ENCODE measurements around the gene CYP2S1. TPM values are rescaled to one million over a fixed set of nuclear protein-coding genes. Genes with fewer than 3 reads are reported as not detected.

CYP2S1 gene
- total and polyA plus RNA-seq, 2 of the 4 experiments (the other 2 are of a cell fraction): 0.54 to 2.1 TPM

DNA sequence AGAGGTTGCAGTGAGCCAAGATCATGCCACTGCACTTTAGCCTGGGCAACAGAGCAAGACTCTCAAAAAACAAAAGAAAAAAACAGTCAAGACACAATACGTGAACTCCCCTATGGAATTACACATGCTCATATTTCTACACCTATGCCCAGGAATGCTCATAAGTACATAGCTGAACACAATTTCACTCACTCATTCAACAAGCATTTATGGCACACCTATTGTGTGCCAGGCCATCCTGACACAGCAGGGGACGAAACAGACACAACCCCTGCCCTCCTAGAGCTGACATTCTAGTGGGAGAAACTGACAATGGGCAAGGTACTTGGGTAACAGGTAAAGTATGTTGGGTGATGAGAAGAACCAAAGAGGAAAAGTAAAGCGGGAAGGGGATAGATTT, 35.5 kb downstream of the CYP2S1 start:
- Histone ChIP-seq H2BK120ac (ENCODE audit: low read depth, low read length) (no peak overlapping the region), H3K9ac (ENCODE audit: low read depth, low read length) (no peak overlapping the region), H2AK5ac (ENCODE audit: low read depth, low read length) (no peak overlapping the region), H4K20me1 (ENCODE audit: insufficient read depth, low read length) (peaks cover 44% of the 10 kb centered on the region), H2AK9ac (replicated peaks; ENCODE audit: low read depth, low read length, poor library complexity) (no peak overlapping the region), H2BK5ac (ENCODE audit: low read depth, low read length, poor library complexity, severe bottlenecking) (peak overlapping the region; percentile 66), H3K27ac (ENCODE audit: insufficient read depth, low read length) (0 out of 2 replicates have a peak overlapping the region, but pooled peaks have one; percentile 14), H3K36me3 (ENCODE audit: control insufficient read depth, insufficient read depth, low read length) (peaks cover 56% of the 10 kb centered on the region), H3K4me3 (ENCODE audit: insufficient read depth, low read depth, low read length) (no peak overlapping the region), H3K27me3 (ENCODE audit: control insufficient read depth, insufficient read depth, low read length) (no peaks in the 10 kb centered on the region), H3K4me1 (ENCODE audit: control insufficient read depth, insufficient read depth, low read length) (peaks cover 25% of the 10 kb centered on the region), H4K5ac (ENCODE audit: low read depth, low read length) (peak overlapping the region; percentile 18; the same call in 1 of the 2 replicates), H3K23ac (ENCODE audit: low read depth, low read length) (peak overlapping the region; percentile 75), H2BK15ac (ENCODE audit: low read depth, low read length) (no peak overlapping the region), H4K91ac (ENCODE audit: insufficient read depth, low read depth, low read length) (no peak overlapping the region), H4K8ac (ENCODE audit: low read depth in 2 of 2, low read length in 2 of 2) (peak overlapping the region in 1 of 2 experiments; percentile 60; a peak in 1 of 4 replicates), H2BK20ac (ENCODE audit: low read depth, low read length) (no peak overlapping the region), H3K9me1 (ENCODE audit: insufficient read depth, low read length) (peaks cover 27% of the 10 kb centered on the region), H2AFZ (replicated peaks; ENCODE audit: low read length, poor library complexity) (no peak overlapping the region), H3K14ac (replicated peaks; ENCODE audit: low read depth, low read length) (peak overlapping the region; percentile 82), H3K4ac (ENCODE audit: low read depth, low read length) (peak overlapping the region; percentile 78), H3K4me2 (ENCODE audit: low read depth, low read length) (no peak overlapping the region), H3K56ac (ENCODE audit: extremely low read depth, insufficient read depth, low read length) (no peak overlapping the region), H3K9me3 (ENCODE audit: control insufficient read depth, insufficient read depth, low read length) (no peaks in the 10 kb centered on the region), H3K18ac (ENCODE audit: low read depth, low read length) (peak overlapping the region; percentile 22; the same call in 1 of the 2 replicates), H3K79me1 (ENCODE audit: low read depth in 1 of 2, low read length in 2 of 2) (peaks cover 48 to 77% of the 10 kb centered on the region in 2 experiments)
- no TSS peak for BruUV-seq (replicated peaks)
- TF ChIP-seq RCOR1 (IDR thresholded peaks at IDR 0.05; ENCODE audit: insufficient replicate concordance, low read length) (no peak), POLR2A (IDR thresholded peaks at IDR 0.05; ENCODE audit: low read depth, low read length) (no peak; the same call in 1 of the 2 replicates), CEBPB (IDR thresholded peaks at IDR 0.05; ENCODE audit: low read depth, low read length) (no peak), CHD1 (IDR thresholded peaks at IDR 0.05; ENCODE audit: low read depth, low read length) (no peak), MAFK (IDR thresholded peaks at IDR 0.05; ENCODE audit: low read depth, low read length) (no peak), BHLHE40 (IDR thresholded peaks at IDR 0.05; ENCODE audit: low read depth, low read length) (no peak), RAD21 (IDR thresholded peaks at IDR 0.05; ENCODE audit: low read length) (no peak), RFX5 (IDR thresholded peaks at IDR 0.05; ENCODE audit: low read depth, low read length) (no peak), NFE2L2 (IDR thresholded peaks at IDR 0.05; ENCODE audit: low read depth, low read length) (no peak), FOS (IDR thresholded peaks at IDR 0.05; ENCODE audit: low read depth, low read length) (no peak), SMC3 (IDR thresholded peaks at IDR 0.05; ENCODE audit: low read depth, low read length) (no peak), MXI1 (IDR thresholded peaks at IDR 0.05; ENCODE audit: borderline replicate concordance, low read depth, low read length) (no peak), MAZ (IDR thresholded peaks at IDR 0.05; ENCODE audit: borderline replicate concordance, low read depth, low read length) (no peak)
- TF ChIP-seq, protein P1, sequence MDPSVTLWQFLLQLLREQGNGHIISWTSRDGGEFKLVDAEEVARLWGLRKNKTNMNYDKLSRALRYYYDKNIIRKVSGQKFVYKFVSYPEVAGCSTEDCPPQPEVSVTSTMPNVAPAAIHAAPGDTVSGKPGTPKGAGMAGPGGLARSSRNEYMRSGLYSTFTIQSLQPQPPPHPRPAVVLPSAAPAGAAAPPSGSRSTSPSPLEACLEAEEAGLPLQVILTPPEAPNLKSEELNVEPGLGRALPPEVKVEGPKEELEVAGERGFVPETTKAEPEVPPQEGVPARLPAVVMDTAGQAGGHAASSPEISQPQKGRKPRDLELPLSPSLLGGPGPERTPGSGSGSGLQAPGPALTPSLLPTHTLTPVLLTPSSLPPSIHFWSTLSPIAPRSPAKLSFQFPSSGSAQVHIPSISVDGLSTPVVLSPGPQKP (IDR thresholded peaks at IDR 0.05; ENCODE audit: borderline replicate concordance, low read depth, low read length): no peak
- TF ChIP-seq, protein P2, sequence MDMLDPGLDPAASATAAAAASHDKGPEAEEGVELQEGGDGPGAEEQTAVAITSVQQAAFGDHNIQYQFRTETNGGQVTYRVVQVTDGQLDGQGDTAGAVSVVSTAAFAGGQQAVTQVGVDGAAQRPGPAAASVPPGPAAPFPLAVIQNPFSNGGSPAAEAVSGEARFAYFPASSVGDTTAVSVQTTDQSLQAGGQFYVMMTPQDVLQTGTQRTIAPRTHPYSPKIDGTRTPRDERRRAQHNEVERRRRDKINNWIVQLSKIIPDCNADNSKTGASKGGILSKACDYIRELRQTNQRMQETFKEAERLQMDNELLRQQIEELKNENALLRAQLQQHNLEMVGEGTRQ (IDR thresholded peaks at IDR 0.05; ENCODE audit: low read depth, low read length): no peak
- TF ChIP-seq, protein P3, sequence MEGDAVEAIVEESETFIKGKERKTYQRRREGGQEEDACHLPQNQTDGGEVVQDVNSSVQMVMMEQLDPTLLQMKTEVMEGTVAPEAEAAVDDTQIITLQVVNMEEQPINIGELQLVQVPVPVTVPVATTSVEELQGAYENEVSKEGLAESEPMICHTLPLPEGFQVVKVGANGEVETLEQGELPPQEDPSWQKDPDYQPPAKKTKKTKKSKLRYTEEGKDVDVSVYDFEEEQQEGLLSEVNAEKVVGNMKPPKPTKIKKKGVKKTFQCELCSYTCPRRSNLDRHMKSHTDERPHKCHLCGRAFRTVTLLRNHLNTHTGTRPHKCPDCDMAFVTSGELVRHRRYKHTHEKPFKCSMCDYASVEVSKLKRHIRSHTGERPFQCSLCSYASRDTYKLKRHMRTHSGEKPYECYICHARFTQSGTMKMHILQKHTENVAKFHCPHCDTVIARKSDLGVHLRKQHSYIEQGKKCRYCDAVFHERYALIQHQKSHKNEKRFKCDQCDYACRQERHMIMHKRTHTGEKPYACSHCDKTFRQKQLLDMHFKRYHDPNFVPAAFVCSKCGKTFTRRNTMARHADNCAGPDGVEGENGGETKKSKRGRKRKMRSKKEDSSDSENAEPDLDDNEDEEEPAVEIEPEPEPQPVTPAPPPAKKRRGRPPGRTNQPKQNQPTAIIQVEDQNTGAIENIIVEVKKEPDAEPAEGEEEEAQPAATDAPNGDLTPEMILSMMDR (conservative IDR thresholded peaks at IDR 0.05; ENCODE audit: low read depth, low read length): no peak
- ChIA-PET POLR2A (ENCODE audit: unreplicated experiment) (no interaction called here), CTCF (interaction anchor here (0.6 kb wide), 1 partner anchor 274 kb away, joined by 5 read pairs; no protein-coding TSS in a partner anchor)
- intact Hi-C loops (cut with micrococcal nuclease): no loop called here
- DNase-seq (no peak), ATAC-seq (ENCODE audit: low read depth) (no peak)
- in situ Hi-C loops (cut with MboI; ENCODE audit: low sequenced_read_pairs): no loop called here
- dilution Hi-C loops (cut with HindIII; ENCODE audit: low sequenced_read_pairs, unreplicated experiment): no loop called here
- 100% methylated on average over 1 of the region's 3 CpGs; no CpG with 5 or more reads in 1 of the 2 experiments for WGBS, 2 experiments (ENCODE audit: extremely low coverage in 2 of 2, insufficient read length in 1 of 2)
